CD4-positive, alpha-beta T cell treated with Interferon gamma for 1 hour (primary cell): Measurements from ENCODE around the gene ZBTB38.
A peak's percentile ranks its signal among the peaks of the same experiment; 100 is the strongest.

Experiments used
- DNase-seq: peaks from one replicate; pipeline ENCODE4 v3.0.0-alpha.2; 2020

The ZBTB38 gene

GRCh38 chr3:141368062-141368924, at the start of gene ZBTB38:
ZBTB38 (plus strand) TSS chr3:141368504; CDS start chr3:141442389, 73,885 bp downstream.
- peak; percentile 54 for DNase-seq

DNA sequence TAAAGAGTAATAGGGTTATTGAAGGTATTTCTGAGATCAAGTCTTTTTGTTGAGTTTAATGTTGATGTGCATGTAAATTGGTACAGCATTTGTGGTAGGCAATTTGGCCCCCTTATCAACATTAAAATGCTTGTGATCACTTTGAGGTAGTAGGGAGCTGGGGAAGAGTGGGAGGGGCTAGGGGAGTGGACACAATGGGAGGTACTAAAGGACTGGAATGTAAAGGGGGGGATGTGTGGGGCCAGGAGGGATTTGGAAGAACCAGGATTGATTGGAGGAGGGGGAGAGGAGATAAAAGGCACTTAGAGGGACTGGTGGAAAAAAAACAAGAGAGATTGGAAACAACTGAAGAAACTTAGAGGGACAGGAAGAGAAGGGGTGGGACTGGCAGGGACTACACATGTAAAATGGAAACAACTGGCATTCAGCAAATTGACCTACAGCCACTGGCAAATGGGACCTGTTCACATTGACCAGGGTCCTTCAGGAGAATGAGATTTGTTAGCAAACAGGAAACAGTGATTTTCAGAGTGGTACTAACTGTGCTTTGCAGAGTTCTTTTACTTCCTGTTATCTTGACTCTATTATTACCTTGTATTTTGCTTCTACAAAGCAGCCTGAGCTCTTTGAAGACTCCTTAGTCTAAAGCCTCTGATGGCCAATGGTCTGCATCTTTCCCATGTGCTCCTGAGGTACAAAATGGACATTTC, 47.8 kb upstream of the ZBTB38 start:
- no peak for DNase-seq

DNA sequence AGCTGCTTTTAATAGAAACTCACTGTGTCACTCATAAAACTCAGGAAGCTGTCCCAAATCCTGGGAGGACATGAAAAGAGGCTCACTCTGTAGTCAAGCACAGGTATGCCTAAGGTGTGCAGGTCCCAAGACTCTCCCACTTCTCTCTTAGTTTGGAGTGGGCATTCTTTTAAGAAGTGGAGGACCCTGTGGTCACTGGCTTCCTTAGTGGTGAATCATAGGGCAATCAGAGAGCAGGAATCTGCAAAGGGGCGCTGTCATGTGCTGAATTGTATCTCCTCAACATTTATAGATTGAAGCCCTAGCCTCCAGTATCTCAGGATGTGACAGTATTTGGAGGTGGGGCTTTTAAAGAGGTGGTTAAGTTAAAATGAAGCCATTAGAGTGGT, 47.2 kb upstream of the ZBTB38 start:
- no peak for DNase-seq

GRCh38 chr3:141323936-141324704, 44.2 kb upstream of the ZBTB38 start:
- no peak for DNase-seq

DNA sequence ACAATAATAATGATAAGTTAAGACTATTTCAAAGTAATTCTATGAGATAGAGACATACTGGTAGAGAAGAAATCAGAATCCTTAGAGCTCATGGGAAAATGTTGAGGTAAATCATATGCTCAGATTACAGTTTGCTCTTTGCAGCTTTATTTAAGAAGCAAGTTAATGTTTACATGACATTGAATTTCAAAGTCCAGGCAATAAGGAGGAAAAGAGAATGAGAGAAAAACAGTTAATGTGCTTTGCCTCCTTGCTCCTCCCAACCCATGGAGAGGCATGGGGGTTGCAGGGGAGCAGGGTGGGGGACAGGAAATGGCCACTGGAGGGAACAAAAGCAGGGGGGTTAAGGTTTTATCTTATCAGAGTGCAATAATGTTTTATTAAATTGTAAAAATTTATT, 42.2 kb upstream of the ZBTB38 start:
- DNase-seq = no peak

DNA sequence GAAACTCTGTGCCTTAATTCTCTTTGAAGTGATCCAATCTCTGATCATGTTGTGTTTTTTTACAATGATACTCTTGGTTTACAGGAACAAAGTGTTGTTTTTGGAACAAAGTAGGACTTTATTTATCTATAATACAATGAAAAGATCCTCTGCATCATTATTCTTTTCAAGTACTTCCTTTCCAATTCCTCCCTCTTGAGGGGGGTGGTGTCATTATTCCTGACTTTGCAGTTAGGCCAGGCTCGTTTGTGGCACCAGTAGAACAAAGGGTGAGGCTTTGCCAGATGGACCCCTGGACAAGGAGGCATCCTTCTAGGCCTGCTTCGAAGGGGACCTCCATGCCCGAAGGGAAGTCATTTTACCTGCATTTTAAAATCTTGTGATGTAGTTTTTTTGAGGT, 41.7 kb upstream of the ZBTB38 start:
- DNase-seq = no peak

- no peak for DNase-seq
Observed at GRCh38 chr3:141328286-141329166, 39.8 kb upstream of the ZBTB38 start.

DNA sequence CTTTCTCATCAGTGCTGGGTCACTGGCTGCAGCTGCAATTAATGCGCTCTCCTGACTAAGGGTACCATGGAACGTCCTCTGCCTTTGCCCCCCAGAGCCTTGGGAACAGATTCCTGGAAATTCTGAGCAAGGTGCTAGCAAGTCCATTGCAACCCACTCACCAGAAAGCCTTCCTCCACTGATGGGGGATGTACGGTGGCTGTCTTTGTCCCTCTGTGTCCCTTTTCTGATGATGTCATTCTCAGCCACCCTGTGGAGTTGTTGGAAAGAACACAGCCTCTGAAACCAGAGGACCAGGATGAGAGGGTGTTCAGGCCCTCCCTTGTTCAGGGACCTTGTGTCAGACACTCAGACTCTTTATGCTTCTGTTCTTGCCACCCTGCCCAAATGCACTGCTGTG, 38.1 kb upstream of the ZBTB38 start:
- no peak for DNase-seq

GRCh38 chr3:141330718-141331376, 37.5 kb upstream of the ZBTB38 start:
- DNase-seq = no peak

DNA sequence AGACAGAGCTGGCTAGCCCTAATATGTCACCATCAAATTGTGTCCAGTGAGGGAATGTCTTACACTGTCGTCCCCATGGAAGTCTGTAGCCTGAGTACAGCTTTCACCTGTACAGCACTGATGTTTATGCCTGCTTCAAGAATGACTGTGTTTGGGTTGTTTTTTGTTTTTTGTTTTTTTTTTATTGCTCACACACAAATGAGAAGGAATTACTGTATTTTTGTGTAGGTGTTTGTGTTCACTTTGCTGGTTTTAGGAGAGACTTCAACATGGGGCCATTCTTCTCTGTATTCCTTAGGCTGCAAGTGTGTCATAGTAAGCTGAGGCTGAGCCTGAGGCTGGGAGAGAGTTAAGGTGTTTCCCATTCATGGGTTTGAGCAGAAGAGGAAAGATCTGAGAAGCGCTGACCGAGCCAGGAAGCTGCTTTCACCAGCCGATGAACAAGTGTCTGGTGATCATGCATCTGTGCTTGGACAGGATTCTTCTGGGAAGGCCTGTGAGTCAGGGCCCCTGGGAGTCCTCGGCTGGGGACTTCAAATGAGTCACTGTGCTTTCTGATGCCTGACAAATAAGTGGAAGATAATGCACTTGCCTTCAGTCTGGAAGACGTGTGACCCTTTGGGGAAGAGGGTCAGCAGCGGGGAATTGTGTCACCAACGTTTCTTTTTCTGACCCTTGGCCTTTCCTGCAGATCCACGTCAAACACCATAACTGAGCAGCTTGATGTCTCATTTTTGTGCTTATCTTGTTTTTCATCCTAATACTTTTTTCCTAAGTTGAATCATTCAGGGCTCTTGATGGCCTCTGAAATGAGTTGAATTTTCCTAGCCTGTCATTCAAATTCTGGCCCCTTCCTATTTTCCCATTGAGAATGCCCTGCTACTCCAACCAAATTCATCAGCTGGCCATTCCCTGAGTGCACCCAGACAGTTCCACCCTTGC, 36.7 kb upstream of the ZBTB38 start:
- no peak for DNase-seq

DNA sequence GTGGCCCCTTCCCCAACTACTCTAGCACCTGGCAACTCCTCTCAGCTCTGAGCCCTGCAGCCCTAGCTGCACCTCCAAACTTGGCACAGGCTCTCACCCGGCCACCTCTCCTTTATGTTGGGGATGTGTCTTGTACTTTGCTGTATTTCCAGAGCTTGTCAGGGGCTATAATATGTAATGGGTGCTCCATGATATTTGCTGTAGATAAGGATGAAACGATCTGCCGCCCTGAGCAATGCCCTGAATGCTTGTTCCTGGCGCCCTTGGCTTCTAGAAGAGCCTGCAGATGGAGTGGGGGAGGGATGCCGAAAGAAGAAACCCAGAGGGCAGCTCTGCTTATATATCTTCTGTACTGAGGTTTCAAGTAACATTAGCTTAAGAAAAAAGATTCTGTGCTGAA, 35.9 kb upstream of the ZBTB38 start:
- DNase-seq = no peak

DNA sequence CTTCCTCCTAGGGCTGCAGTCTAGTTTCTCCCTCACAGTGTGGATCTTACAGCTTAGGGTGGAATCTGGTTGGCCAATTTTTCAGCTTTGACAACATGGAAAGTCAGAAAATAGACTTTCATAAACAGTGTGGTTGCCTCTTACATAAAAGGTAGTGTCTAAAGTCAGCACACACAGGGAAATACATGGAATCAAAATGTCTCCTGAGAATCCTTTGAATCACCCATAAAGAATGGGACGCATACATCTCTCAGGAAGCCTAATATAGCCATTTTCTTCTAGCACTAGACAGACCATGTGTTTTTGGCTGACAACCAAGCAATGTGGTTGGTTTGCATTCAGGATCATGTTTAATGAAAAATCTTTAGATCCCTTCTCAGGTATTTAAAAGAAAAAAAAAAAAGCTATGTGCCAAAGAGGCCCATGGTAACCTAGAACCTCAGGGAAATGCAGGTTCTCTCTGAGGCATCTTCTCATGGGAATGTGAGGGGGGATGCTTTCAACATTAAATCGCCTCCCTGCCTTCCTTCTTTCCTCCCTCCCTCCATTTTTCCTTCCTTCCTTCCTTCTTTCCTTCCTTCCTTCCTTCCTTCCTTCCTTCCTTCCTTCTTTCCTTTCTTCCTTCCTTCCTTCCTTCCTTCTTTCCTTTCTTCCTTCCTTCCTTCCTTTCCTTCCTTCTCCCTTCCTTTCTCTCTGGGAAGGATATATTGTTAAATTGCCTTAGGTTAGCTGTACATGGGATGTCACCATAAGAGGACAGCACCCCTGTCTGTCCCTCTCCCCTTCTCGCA, 34.3 kb upstream of the ZBTB38 start:
- DNase-seq = no peak

- no peak for DNase-seq
Observed at GRCh38 chr3:141334627-141335250, 33.6 kb upstream of the ZBTB38 start.

- no peak for DNase-seq
Observed at GRCh38 chr3:141335531-141336061, 32.7 kb upstream of the ZBTB38 start.

- DNase-seq = no peak
Observed at GRCh38 chr3:141336672-141337522, 31.4 kb upstream of the ZBTB38 start.

DNA sequence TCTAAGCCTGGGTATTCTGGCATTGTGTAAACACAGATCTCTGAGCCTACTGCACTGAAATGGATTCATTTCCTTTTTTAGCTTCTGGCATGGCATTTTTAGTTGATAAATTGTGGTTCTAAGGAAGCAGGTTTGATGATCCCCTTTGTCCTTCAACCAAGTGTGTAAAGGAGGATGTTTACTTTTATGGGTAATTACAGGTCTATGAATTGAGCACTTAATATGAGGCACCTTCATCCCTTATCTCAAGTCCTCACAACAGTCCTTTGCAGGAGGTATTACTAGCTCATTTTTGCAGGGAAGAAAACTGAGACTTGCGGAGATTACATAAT, 30.8 kb upstream of the ZBTB38 start:
- DNase-seq = no peak

- no peak for DNase-seq
Observed at GRCh38 chr3:141337991-141338390, 30.3 kb upstream of the ZBTB38 start.

DNA sequence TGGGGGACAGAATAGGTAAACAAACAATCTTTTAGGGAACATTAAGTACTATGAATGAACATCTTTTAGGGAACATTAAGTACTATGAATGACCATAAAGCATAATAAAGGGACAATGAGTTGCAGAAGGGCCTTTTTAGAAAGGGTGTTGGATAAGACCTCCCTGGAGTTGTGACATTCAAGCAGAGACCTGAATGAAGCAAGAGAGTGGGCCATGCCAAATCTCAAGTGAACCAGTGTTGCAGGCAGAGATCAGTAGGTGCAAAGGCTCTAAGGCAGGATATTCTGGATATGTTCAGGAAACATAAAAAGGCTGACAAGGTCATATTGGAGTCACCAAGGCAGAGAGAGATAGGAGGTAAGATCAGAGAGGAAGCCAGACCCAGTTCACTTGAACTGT, 29.4 kb upstream of the ZBTB38 start:
- no peak for DNase-seq
